HG02840 (cell line): ENCODE data around the gene CCDC141.

Experiments
- ATAC-seq: cut with Tn5 transposase; IDR thresholded peaks from one replicate; pipeline ENCODE4 v1.9.1; 2021; ENCODE audit warnings: mild to moderate bottlenecking, moderate library complexity, moderate number of reproducible peaks; ENCODE audit not compliant: unreplicated experiment, low FRiP score

Gene CCDC141

DNA sequence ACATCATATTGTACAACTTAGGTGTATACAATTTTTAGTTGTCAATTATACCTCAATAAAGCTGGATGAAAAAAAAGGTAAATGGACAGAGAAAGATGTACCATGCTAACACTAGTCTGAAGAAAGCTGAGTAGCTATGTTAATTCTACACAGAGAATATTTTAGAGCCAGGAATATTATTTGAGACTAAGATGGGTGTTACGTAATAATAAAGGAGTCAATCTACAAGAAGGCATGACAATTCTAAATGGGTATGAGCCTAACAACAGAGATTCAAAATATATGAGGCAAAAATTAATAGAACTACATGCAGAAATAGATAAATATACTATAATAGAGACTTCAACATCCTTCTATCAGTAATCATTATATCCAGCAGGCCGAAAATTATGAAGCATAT is 69.1 kb downstream of the CCDC141 start:
- ATAC-seq = no peak

DNA sequence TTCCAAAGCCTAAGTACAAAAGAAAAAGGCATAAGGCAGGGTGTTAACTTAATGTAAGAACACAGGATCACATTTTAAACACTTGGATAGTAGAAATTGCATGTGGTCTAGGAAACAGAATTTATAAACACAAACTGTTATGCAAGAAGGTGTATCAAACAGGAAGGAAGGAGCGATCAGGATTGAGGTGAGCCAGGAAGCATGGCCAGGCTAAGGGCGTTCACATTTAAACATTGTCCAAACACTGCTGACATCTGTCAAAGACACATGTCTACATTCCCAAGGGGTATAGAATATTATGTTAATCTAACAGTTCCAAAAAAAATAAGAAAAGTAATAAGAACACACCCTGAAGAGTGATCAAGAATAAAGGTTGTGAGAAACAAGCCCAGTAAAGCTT is 71.3 kb downstream of the CCDC141 start:
- ATAC-seq = no peak

DNA sequence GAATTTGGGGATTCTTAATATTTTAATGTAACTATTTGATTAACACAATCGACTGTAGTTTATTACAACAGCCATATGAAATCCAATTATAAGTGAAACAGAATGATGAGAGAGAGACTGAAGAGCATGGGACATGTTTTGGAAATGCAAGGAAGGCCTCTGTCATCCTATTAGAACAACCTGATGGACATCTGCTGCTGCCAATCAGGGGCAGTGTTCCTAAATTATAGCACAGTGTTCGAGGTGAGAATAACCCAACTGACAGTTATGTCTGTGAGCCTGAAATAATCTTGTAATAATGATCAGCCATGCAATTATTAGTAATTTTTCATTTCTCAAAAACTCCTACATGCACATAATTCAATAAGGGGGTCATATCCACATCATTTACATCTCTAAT is 73.6 kb downstream of the CCDC141 start:
- no peak for ATAC-seq

DNA sequence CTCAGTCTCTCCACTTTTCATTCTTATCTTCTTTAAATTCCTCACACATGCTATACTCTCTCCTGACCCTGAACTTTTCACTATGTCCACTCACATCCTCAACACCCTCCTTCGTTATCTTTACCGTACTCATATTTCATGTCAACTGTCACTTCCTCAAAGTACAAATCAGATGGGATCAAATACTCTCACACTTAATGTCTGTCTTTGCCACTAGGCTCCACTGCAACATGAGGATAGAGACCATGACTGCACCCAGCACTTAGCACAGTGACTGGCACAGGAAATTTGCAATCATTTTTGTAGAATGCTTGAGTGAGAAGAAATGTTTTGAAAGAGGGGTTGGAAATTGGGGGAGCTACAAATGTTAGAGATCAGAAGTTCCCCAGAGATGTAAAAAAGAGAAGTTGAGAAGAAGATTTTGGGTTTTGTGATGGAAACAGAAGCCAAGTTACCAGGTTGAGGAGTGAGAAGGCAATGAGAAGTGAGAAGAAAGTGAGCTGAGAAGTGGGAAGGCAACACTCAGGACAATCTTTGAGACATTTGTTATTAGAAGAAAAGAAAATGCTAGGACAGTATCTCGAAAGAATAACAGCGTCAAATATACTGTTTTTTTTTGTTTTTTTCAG is 87.0 kb downstream of the CCDC141 start:
- no peak for ATAC-seq

DNA sequence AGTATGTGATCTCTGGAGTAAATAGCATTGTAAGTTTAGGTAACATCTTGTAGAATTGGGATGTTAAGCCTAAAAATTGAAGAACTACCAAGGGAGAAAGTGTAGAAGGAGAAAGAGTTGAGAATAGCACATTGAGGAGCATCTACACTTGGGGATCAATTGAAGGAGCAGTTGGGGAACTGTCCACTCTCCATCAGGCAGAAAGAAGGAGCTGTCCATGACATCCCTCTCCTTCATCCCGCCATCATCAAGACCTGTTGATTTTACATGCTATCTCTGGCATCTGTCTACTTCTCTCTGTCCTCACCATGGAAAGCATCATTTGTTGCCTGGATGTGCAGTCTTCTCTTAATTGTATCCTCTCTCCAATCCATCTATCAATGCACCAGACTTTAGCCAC is 87.8 kb downstream of the CCDC141 start:
- no peak for ATAC-seq

DNA sequence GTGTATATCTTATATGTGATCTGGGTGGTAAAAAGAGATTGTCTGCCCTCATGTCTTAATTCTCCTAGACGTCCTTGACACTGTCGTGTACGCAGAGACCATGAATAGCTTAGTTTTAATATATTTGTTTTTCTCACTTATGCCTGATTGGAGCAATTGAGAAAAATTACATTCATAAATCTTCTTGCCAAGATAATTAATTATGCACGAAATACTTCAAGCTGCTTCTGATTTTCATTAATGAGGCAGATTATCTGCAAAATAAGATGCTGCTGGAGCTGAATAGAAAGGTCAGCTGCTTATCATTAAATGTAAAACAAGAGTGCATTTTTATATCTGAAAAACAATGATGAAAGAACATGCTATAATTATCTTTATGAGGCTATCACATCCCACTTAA is 95.9 kb downstream of the CCDC141 start:
- no peak for ATAC-seq

DNA sequence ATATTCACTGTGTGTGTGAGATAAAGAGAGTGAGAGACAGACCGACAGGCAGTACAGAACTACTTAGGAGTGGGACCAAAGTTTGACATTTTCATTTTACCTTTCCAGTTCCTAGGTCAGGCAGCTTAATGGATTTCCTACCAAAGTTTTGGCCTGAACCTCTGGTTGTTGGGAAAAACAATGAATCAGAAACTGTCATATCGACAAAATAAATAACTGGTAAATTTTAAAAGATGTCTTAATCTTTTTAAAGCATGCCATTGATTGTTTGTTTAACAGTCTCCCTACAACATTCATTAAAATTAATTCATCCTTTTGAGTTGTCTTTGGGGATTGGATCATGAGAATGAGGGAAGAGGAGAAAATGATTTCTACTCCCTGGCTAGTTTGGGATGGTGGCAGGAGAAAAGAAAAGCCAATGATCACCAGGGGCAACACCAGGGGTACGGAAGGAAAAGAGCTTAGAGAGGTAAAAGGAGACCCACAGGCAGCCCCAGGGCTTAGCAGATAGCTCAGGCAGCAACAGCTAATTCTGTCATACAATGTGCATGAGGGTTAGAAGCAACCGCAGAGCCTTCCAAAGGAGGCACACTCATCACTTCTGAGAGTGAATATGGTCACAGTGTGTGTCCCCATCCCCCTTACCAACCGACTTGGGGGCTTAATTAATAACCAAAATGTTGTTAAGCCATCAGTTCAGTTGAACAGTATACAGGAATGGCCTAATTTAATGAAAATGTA is 98.5 kb downstream of the CCDC141 start:
- ATAC-seq = no peak

DNA sequence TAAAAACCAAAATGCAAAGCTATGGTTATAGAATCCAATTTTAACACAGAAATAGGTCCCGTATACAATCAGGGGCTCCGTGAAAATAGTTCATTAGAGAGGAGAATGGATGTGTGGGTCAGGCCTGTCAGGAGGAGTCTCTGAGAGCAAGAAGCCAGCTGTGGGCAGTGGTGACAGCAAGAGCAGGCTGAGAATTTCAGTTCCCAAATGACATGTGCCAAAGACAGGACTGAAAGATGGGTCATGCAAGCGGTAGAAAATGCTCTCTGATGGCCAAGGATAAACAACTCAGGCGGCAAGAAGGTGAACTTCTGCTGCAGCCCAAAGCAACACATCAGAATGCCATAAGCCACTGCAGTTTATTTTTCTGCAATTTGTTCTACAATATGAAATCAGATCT is 100.4 kb downstream of the CCDC141 start:
- ATAC-seq = no peak

DNA sequence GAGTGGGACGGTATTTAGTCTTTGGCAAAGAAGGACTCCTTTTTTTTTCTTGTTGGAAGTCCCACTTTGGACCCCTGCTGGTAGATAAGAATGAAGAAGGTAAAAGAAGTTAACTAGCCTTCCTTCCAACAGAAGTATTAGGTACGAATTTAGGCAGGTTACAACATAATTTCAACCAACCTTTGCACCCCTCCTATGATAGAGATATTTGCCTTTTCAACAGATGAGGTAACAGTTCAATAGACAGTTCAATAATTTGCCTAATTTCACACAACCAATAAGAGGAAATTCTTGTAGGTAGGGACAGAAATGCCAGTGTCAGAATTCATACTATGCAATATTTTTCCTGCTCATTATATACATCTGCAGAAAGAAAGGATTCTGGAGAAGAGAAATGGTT is 100.8 kb downstream of the CCDC141 start:
- ATAC-seq = no peak

DNA sequence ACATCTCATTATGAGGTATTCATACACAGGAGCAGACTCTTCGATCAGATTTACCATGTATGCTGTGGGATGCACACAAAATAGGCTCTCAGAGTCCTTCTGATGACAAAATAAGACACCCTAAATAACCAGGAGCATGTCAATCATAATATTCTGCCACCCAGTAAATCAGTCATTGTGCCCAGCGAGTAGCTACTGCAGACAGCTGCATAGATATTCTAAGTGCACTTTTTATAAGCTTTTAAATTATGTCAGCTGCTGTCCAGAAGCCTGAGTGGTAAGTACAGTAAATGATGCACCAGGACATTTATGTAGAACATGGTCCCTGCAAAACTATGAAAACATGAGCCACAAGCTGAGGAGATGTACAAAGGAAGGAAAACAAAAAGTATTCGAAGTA is 102.9 kb downstream of the CCDC141 start:
- ATAC-seq = no peak

DNA sequence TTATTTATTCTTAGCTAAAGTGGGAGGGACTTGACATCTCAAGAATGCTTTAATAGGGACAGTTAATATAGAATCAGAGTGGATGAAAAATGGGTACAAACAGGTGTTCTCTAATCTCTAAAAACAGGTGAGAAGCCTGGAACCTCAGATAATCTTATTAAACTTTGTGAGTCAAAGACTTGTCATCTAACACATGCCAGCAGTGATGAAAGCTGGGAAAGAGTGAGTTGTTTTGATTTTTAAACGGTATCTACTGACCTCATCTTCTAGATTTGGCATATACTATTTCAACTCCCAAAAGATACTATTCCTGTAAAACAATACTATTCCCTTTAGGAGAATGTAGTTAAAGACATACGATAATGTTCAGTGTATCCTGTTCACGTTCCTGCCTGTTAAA is 103.4 kb downstream of the CCDC141 start:
- no peak for ATAC-seq

DNA sequence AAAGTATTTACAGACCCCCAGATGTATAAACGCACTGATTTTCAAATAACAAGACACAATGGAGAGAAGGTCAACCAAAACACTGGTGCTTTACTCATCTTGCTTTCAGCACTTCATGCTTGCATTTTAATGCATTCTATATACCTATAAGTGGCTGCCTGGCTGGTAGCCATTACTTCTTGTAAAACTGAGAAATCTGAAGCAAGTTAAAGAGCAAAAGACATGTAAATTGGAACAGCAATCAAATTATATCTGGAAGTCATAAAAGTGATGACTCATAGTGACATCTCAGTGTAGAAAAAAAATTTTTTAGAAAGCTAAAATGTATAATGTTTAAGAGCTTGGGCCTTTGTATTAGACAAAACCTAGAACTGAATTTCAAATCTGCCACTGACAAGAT is 106.2 kb downstream of the CCDC141 start:
- no peak for ATAC-seq

DNA sequence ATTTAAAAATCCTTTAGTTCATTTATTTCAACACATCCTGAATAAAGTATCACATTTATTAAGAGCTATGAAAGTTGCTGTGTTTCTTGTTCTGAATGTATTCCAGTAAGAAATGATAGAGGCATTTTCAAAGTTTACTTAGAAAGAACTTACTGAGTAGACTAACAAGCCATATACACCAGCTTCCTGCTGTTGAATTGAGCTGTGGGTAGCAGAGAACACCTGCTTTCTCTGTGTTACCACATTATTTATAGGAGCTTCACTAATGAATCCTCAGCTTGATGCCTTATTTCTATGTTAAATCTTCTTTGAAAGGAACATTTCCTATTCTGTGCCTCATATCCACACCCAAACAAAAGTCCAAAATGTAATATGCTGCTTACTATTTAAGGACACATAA is 115.4 kb downstream of the CCDC141 start:
- no peak for ATAC-seq

DNA sequence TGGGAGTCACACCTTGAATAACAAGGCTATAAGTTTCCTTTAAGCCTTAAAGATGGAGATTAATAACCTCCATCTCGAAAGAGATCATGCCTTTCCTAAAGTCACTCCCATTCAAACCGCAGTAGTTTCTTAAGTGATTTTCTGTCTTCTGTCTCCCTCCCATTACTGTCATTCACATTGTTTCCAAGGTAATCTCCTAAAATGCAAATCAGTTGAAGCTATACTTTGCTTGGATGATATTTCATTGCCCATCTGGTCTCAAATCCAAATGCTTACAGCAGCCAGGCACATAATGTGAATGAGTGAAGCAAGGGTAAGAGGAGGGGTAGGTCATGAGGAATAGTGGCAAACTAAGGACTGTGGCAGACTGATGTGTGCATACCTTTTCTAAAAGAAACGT is 116.4 kb downstream of the CCDC141 start:
- no peak for ATAC-seq

DNA sequence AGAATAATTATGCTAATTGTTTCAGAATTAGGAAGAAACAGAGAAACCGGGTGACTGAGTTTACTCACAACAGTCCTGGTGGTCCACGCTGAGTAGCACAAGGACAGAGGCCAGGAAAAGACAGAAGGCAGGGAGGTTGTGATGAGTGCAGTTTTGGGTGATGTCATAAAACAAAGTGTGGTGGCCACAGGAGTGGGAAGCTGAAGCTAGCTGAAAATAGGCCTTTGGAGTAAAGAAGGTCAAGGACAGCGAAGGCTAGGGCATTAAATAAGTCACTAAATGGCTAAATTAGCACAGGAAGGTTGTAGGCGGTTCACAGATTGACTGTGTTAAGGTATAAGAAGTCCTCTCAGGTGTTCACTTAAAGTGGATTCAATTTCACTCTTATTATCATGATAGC is 121.9 kb downstream of the CCDC141 start:
- peak; percentile 68 for ATAC-seq

DNA sequence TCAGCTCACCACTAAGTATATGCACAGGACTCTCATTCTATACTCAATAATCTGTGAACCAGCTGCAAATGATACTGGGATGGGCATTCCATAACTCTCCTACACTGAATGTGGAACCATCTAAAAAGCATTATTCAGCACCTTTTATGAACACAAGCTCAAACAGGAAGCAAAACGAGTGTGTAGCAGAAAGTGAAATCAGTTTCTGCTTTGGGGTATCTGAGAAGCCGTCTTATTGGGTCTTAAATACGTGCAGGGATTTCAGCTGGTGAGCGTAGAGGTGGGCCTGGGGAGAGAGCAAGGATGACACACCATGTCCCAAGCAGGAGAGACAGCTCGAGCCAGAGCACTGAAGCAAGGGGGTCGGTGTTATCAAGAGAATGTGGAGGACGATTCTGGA is 122.8 kb downstream of the CCDC141 start:
- ATAC-seq = no peak

DNA sequence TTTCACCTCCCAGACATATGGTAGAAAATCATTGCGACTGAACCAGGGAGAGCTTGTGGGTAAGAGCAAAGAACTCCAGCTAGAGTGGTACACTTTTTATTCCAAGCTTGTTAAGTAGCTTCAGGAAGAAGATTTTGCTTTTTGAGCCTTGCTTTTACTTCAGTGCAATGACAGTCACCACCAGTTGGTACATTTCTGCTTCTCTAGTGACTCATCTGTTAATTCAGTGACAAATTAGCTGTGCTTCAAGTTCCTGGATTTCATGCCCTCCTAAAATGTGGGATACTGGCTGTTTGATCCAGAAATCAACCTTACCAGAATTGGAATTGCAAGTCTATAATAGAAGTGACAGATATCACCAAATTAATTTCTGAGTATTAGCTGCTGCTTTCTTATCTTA is 125.1 kb downstream of the CCDC141 start:
- no peak for ATAC-seq

DNA sequence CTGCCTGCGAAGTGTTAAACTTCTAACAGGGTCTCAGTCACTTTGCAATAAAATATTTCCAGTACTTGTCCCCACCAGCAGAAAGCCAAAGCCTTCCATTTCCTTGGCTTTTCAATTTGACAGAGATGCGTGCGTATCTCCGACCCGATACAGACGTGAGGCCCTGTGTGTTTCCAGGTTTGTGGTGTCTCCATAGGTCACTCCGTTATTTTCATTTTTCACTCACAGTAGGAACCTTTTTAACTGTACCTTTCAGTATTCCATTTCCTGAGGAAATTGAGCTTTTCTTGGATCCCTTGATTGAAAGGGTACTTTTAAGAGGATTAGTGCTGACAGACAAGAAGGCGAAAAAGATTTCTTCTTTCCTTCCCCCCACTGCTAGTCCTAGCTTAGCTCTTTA is 126.4 kb downstream of the CCDC141 start:
- no peak for ATAC-seq

DNA sequence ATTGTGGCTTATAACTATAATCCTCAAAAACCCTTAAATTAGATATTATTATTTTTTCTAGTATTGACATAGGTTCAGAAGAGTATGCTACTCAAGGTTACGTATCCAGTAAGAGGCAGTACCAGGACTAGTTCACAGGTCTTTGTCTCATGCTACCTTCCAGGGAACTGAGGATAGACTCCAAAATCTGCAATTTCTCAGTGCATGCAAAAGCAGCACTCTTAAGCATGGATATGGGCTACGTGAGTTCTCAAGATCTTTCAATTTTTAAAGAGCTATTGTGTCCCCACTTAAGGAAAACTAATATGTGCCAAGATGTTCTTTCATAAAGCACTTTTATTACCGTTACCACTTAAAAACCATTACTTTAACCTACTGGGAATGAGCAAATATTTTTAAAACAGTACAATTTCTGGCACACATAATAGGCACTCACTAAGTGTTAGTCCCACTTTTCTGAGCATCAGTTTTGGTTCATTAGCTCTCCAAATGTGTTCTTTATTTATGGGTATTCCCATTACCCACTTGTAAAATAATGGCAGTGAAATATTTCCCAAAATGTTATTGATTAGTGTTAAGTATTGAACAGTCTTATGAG is 128.9 kb downstream of the CCDC141 start:
- no peak for ATAC-seq

DNA sequence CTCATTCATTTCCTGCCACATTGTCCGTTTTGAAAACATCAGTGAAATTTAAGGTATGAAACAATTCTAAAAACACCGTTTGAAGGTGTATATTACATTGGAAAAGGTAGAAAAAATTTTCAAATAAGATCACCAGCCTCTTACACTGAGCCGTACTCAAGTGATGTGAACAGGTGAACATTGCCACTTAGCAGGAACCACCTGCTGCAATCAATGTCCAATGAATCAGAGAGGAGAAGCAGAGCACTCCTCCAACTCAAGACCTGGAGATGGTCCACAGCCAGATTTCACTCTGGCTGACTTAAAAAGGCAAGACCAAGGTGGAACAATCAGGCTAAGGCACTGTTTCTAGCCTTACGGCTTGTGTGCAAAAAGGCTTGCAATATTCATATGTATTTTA is 132.4 kb downstream of the CCDC141 start:
- no peak for ATAC-seq

DNA sequence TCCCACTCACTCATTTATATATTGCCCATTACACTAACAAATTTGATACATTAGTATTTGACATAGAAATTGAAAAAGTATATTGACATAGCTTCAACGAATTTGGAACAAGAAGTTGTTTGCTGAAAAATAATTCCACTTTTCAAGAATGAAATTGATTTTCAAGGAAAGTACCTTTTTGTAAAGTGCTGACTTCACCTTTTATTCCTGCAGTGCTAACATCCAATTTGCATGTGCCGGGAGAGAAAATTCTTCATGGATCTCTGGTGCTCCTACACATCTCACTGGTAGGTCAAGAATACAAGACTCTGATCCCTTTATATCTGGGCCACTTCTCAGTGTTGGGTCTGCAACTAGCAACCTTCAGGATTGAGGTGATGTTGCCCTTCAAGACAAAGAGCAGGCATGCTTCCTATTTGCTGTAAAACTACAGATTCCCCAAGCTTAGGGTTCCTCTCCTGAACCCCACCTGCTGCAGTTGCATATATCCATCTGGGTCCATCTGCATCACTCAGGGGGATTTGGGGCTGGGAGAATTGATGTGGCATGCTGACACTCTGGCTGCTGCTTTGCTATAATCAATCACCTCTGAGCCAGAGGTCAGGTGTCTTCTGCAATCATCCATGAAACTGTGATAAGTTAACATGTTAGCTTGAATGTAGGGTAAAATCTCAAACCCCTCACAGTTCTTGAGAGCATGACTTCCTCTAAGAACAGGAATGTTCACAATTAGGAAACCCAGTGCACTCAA is 134.3 kb downstream of the CCDC141 start:
- no peak for ATAC-seq
